SU-DHL-6 (cell line): ENCODE data around the gene SERINC2.
"Not testable (repeated sequence)": the region's sequence is repeated elsewhere in the genome, so short reads cannot be mapped to it uniquely, and the experiment has no call there.

Source experiments
- H2AFZ ChIP-seq: fragments of 200-600 bp; sonication (generic); 2 replicates; pipeline ENCODE4 v1.6.1; 2014; ENCODE audit warnings: low read depth, mild to moderate bottlenecking, moderate library complexity, mixed read lengths, antibody characterized with exemption, low read length; ENCODE audit not compliant: severe bottlenecking
- H3F3A ChIP-seq: fragments of 200-600 bp; shearing (Covaris generic); 2 replicates; pipeline ENCODE4 v1.6.0; 2016; ENCODE audit warnings: antibody characterized with exemption, mild to moderate bottlenecking; ENCODE audit not compliant: insufficient read depth
- H3K27ac ChIP-seq: fragments of 200-600 bp; sonication (generic); 2 replicates; pipeline ENCODE4 v1.5.1; 2016; ENCODE audit warnings: low read depth, mild to moderate bottlenecking, low read length, moderate library complexity, mixed read lengths
- H3K27me3 ChIP-seq: fragments of 200-600 bp; sonication (generic), shearing (Covaris generic); 2 replicates; pipeline ENCODE4 v1.6.0; 2014; ENCODE audit warnings: mild to moderate bottlenecking, low read length
- H3K36me3 ChIP-seq: fragments of 200-600 bp; sonication (generic); 2 replicates; pipeline ENCODE4 v1.6.1; 2014; ENCODE audit warnings: mild to moderate bottlenecking, low read length, mixed read lengths
- H3K4me2 ChIP-seq: fragments of 300-600, 200-600 bp; shearing (Covaris generic), sonication (generic); 2 replicates; pipeline ENCODE4 v1.6.0; 2014; ENCODE audit warnings: low read length, low read depth, mild to moderate bottlenecking; ENCODE audit not compliant: poor library complexity, severe bottlenecking
- H3K4me3 ChIP-seq: fragments of 200-600 bp; sonication (generic); 2 replicates; pipeline ENCODE4 v1.5.1; 2014; ENCODE audit warnings: antibody characterized with exemption, low read length, mild to moderate bottlenecking, mixed read lengths; ENCODE audit not compliant: insufficient read depth, poor library complexity, severe bottlenecking
- H3K79me2 ChIP-seq: fragments of 200-600 bp; sonication (generic); 2 replicates; pipeline ENCODE4 v1.6.1; 2014; ENCODE audit warnings: mild to moderate bottlenecking, low read length, moderate library complexity; ENCODE audit not compliant: insufficient read depth
- H3K9ac ChIP-seq: fragments of 200-600 bp; sonication (generic); 2 replicates; pipeline ENCODE4 v1.7.0; 2014; ENCODE audit warnings: mild to moderate bottlenecking, low read length
- H3K9me2 ChIP-seq: fragments of 200-600 bp; sonication (generic); replicated peaks from 2 replicates; pipeline ENCODE4 v1.6.1; 2014; ENCODE audit warnings: low read length; ENCODE audit not compliant: insufficient read depth
- H3K9me3 ChIP-seq: fragments of 200-600 bp; sonication (generic); 2 replicates; pipeline ENCODE4 v1.6.1; 2014; ENCODE audit warnings: low read length, mixed read lengths; ENCODE audit not compliant: insufficient read depth
- H4K20me1 ChIP-seq: fragments of 200-600 bp; sonication (generic); 2 replicates; pipeline ENCODE4 v1.6.1; 2014; ENCODE audit warnings: low read depth, mild to moderate bottlenecking, antibody characterized with exemption, low read length, moderate library complexity, mixed read lengths
- CTCF ChIP-seq: fragments of 200-600 bp; sonication (generic); IDR thresholded peaks from one replicate; pipeline ENCODE4 v1.5.1; 2017; ENCODE audit warnings: antibody characterized with exemption, mild to moderate bottlenecking, low read length, moderate library complexity; ENCODE audit not compliant: insufficient read depth, poor library complexity, severe bottlenecking
- EZH2phosphoT487 ChIP-seq: fragments of 200-600 bp; sonication (generic), shearing (Covaris generic); conservative IDR thresholded peaks from 2 replicates; pipeline ENCODE4 v1.6.1; 2018; ENCODE audit warnings: mild to moderate bottlenecking, antibody characterized with exemption, low read length, moderate library complexity, mixed read lengths

The SERINC2 gene

DNA sequence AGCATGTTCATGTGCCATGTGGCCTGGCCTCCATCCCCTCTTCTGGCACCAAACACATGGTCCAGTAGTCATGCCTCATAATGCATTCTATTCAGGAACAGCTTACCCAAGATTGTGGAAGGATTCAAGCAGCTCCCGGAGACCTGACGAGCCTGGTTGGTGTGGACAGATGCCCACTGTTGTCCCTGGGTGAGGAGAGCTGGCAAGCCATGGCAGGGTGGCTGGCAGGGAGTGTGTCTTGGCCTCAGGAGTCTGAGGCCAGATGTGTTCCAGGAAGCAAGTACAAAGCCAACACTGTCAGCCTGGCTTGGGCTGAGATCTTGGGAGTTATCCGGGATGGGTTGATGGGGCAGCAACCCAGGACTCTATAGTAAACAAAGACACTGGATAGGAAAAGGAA, 32.8 kb upstream of the SERINC2 start:
- no peak overlapping the region for H3K9ac ChIP-seq
- H3K79me2 ChIP-seq, result no peaks in the 10 kb centered on the region
- H3K27ac ChIP-seq, result no peak overlapping the region
- no peaks in the 10 kb centered on the region for H3K9me3 ChIP-seq
- H3K4me3 ChIP-seq, result no peak overlapping the region
- H2AFZ ChIP-seq, result no peak overlapping the region
- H4K20me1 ChIP-seq, result no peaks in the 10 kb centered on the region
- TF ChIP-seq EZH2phosphoT487 (no peak), CTCF (no peak)
- no peaks in the 10 kb centered on the region for H3K27me3 ChIP-seq
- no peaks in the 10 kb centered on the region for H3K9me2 ChIP-seq
- H3K4me2 ChIP-seq, result no peak overlapping the region
- no peaks in the 10 kb centered on the region for H3K36me3 ChIP-seq
- H3F3A ChIP-seq, result no peaks in the 10 kb centered on the region

- Histone ChIP-seq H3K4me2 (no peak overlapping the region), H3K27ac (no peak overlapping the region), H3K79me2 (no peaks in the 10 kb centered on the region), H3K36me3 (no peaks in the 10 kb centered on the region), H3K27me3 (no peaks in the 10 kb centered on the region), H3K9ac (no peak overlapping the region), H3K9me2 (no peaks in the 10 kb centered on the region), H2AFZ (no peak overlapping the region), H3K9me3 (no peaks in the 10 kb centered on the region), H3F3A (no peaks in the 10 kb centered on the region), H4K20me1 (no peaks in the 10 kb centered on the region), H3K4me3 (no peak overlapping the region)
- TF ChIP-seq EZH2phosphoT487, result no peak
Observed at GRCh38 chr1:31381394-31382294, 31.4 kb upstream of the SERINC2 start.

DNA sequence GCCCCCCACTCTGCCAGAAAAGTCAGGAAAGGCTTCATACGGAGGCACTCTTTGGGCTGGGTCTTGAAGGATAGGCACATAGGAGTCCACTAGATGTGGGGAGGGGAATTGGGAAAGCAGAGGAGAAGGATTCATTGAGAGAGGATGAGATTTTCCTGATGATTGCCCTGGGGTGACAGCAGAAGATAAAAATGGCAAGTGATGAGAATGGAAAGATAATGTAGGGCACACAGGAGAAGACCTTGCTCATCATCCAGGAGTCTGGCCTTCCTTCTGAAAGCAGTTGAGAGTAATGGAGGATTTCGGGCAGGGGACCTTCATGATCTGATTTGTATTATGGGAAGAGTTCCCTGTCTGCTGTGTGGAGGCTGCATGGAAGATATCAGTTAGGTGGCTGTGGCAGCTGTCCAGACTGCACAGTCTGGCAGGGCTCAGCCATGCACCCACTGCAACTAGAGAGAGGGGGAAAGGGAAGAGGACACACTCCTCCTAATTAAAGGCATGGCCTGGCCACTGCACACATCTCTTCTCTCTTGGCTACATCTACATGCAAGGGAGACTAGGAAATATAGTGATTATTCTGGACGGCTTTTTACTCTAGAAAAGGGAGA, 30.5 kb upstream of the SERINC2 start:
- no peaks in the 10 kb centered on the region for H3F3A ChIP-seq
- no peaks in the 10 kb centered on the region for H3K9me2 ChIP-seq
- H2AFZ ChIP-seq, result no peak overlapping the region
- no peaks in the 10 kb centered on the region for H3K9me3 ChIP-seq
- no peak overlapping the region for H3K4me3 ChIP-seq
- no peaks in the 10 kb centered on the region for H3K79me2 ChIP-seq
- TF ChIP-seq CTCF (no peak), EZH2phosphoT487 (no peak)
- no peaks in the 10 kb centered on the region for H4K20me1 ChIP-seq
- no peak overlapping the region for H3K27ac ChIP-seq
- no peaks in the 10 kb centered on the region for H3K36me3 ChIP-seq
- no peaks in the 10 kb centered on the region for H3K27me3 ChIP-seq
- H3K9ac ChIP-seq, result no peak overlapping the region
- H3K4me2 ChIP-seq, result no peak overlapping the region

DNA sequence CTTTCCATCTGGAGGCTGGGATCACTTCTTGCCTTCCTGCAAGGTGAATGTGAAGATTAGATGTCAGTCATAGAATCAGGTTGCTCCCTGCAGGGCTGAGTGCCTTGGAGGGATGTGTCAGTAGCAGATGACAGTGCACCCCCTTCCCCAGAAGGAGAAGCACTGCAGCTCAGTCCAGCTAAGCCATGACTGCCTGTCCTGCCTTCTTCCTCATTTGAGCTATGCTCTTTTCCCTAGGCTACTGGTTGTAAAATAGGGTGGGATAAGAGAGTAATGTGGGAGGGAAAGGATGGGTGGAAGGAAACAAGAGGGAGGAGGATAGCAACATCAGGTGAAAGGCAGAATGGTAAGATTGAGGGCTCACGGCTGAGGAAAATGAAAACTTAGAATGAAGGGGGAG, 29.0 kb upstream of the SERINC2 start:
- no peak overlapping the region for H3K4me3 ChIP-seq
- no peaks in the 10 kb centered on the region for H3K36me3 ChIP-seq
- no peaks in the 10 kb centered on the region for H3K79me2 ChIP-seq
- H3K9ac ChIP-seq, result no peak overlapping the region
- no peak overlapping the region for H3K27ac ChIP-seq
- H3K9me3 ChIP-seq, result no peaks in the 10 kb centered on the region
- H3F3A ChIP-seq, result no peaks in the 10 kb centered on the region
- TF ChIP-seq EZH2phosphoT487 (no peak), CTCF (no peak)
- no peak overlapping the region for H2AFZ ChIP-seq
- no peak overlapping the region for H3K4me2 ChIP-seq
- no peaks in the 10 kb centered on the region for H3K9me2 ChIP-seq
- H4K20me1 ChIP-seq, result no peaks in the 10 kb centered on the region
- no peaks in the 10 kb centered on the region for H3K27me3 ChIP-seq

- not testable (repeated sequence) for H2AFZ ChIP-seq, H3K79me2 ChIP-seq, H3K36me3 ChIP-seq, H3K4me3 ChIP-seq, H4K20me1 ChIP-seq, H3K9me2 ChIP-seq, H3K27ac ChIP-seq, H3K9ac ChIP-seq, H3K9me3 ChIP-seq, H3F3A ChIP-seq, H3K4me2 ChIP-seq, H3K27me3 ChIP-seq
Observed at GRCh38 chr1:31386576-31387243, 26.3 kb upstream of the SERINC2 start.
